ACC112 (cell line): ENCODE results near the gene TEAD2.

Experiments
- H2AFZ ChIP-seq: fragments of 200-600 bp; sonication (generic); one replicate; pipeline ENCODE4 v1.6.0; 2017; ENCODE audit warnings: antibody characterized with exemption, low read length; ENCODE audit not compliant: unreplicated experiment
- H3K27ac ChIP-seq: fragments of 200-600 bp; sonication (generic); 2 replicates; pipeline ENCODE4 v1.5.1; 2014; ENCODE audit warnings: low read depth, mild to moderate bottlenecking, antibody characterized with exemption, low read length, moderate library complexity
- H3K27me3 ChIP-seq: fragments of 200-600 bp; sonication (generic); 2 replicates; pipeline ENCODE4 v1.6.1; 2014; ENCODE audit warnings: mild to moderate bottlenecking, antibody characterized with exemption, low read length, moderate library complexity, mixed read lengths; ENCODE audit not compliant: insufficient read depth
- H3K36me3 ChIP-seq: fragments of 200-600 bp; sonication (generic); 2 replicates; pipeline ENCODE4 v1.6.1; 2016; ENCODE audit warnings: mild to moderate bottlenecking, antibody characterized with exemption, low read length, moderate library complexity, mixed read lengths; ENCODE audit not compliant: insufficient read depth
- H3K4me1 ChIP-seq: fragments of 200-600 bp; sonication (generic); one replicate; pipeline ENCODE4 v1.6.1; 2016; ENCODE audit warnings: low read length, mixed read lengths; ENCODE audit not compliant: insufficient read depth, unreplicated experiment, control insufficient read depth
- H3K4me3 ChIP-seq: fragments of 200-600 bp; sonication (generic); 2 replicates; pipeline ENCODE4 v1.5.1; 2014; ENCODE audit warnings: mild to moderate bottlenecking, low read depth, low read length
- H3K79me2 ChIP-seq: fragments of 200-600 bp; sonication (generic); one replicate; pipeline ENCODE4 v1.6.0; 2016; ENCODE audit warnings: low read length; ENCODE audit not compliant: control insufficient read depth, unreplicated experiment, insufficient read depth

TEAD2 gene

GRCh38 chr19:49363268-49364082, 1.3 kb upstream of the TEAD2 start, which contains the start of gene DKKL1:
DKKL1 (plus strand) TSS chr19:49363877; CDS start chr19:49363999, 122 bp downstream.
- Histone ChIP-seq H3K36me3 (no peaks in the 10 kb centered on the region), H3K79me2 (no peaks in the 10 kb centered on the region), H3K4me1 (no peaks in the 10 kb centered on the region), H3K27me3 (no peaks in the 10 kb centered on the region), H3K27ac (peak within 1 kb of the TSS; percentile 30; the same call in 1 of the 2 replicates), H2AFZ (peak within 1 kb of the TSS; percentile 82), H3K4me3 (peak within 1 kb of the TSS; percentile 84)

- Histone ChIP-seq H3K79me2 (no peaks in the 10 kb centered on the region), H3K4me3 (peak overlapping the region; percentile 84), H3K4me1 (no peaks in the 10 kb centered on the region), H3K27me3 (no peaks in the 10 kb centered on the region), H3K27ac (peak overlapping the region; percentile 30; the same call in 1 of the 2 replicates), H3K36me3 (no peaks in the 10 kb centered on the region), H2AFZ (peak overlapping the region; percentile 82)
Measured at GRCh38 chr19:49362929-49363267, 682 bp upstream of the TEAD2 start.

DNA sequence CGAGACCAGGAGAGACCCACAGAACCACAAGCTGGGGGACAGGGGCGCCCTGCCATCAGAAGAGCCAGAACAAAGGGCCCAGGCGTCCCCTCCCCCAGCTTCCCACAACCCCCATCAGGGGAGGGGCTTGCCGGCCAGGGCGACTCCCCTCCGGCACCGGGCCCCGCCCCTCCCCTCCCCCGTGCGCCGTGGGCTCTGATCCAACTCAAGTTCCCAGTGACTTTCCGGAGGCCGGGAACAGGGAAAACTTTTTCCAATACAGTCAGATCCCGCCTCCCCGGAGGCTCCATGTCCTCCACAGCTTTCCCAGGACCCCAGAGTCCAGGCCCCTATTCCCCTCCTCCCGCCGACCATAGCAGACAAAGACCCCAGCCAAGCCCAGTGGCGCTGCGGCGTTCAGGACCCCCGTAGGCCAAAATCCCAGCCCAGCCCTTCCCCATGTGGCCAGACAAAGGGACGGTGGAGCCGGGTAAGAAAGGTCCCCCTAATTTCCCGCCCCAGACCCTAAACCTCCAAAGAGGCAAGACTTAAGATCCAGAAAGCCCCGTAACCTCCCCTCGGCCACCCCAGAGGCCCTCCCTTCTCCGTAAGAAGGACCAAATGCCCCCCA, 673 bp downstream of the TEAD2 start:
- Histone ChIP-seq H3K4me1 (no peaks in the 10 kb centered on the region), H3K4me3 (peak overlapping the region; percentile 84), H2AFZ (peak overlapping the region; percentile 36), H3K36me3 (no peaks in the 10 kb centered on the region), H3K27ac (no peak overlapping the region), H3K79me2 (no peaks in the 10 kb centered on the region), H3K27me3 (no peaks in the 10 kb centered on the region)

DNA sequence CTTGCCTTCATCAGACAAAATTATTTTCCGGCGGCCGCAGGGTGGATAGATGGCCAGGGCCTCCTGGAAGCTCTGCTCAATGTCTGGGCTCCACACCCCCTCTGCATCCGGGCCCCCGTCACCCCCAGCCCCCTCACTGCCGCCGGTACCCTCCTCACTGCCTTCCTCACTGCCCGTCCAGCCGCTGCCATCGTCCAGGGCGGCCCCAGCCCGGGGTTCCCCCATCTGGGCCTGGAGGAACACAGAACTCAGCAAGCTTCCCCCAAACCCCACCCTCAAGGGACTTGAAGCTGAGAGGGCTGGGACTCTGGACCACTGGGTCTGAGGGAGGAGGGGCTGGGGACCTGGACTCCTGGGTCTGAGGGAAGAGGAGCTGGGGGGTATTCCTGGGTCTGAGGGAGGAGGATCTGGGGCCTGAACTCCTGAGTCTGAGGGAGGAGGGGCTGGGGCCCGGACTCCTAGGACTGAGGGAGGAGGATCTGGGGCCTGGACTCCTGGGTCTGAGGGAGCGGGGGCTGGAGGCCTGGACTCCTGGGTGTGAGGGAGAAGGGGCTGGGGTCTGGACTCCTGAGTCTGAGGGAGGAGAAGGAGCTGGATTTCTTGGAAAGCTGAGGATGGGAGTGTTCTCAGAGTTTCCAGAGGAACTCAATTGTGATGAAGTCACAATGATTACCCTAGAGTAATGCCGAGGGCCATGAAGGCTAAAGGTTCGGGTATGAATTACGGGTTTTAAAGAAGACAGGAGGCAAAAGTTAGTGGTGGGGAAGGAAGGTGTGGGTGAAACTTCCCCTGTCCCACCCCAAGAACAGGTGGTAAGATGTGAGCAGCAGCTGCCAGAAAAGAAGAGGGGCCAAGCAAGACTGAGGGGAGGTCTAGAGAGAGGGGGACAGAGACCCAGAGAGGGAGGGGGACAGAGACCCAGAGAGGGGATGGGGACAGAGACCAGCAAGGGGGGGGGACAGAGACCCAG, 2.1 kb downstream of the TEAD2 start:
- Histone ChIP-seq H3K27me3 (no peaks in the 10 kb centered on the region), H3K4me1 (no peaks in the 10 kb centered on the region)

GRCh38 chr19:49357186-49357585, 5.0 kb downstream of the TEAD2 start:
- H3K36me3 ChIP-seq: no peaks in the 10 kb centered on the region
- H3K27ac ChIP-seq: no peak overlapping the region
- no peaks in the 10 kb centered on the region for H3K79me2 ChIP-seq
- no peak overlapping the region for H2AFZ ChIP-seq
- H3K4me1 ChIP-seq: no peaks in the 10 kb centered on the region
- H3K4me3 ChIP-seq: no peak overlapping the region
- H3K27me3 ChIP-seq: no peaks in the 10 kb centered on the region

More for the DNA sequence above, 2.1 kb downstream of the TEAD2 start:
- no peaks in the 10 kb centered on the region for H3K79me2 ChIP-seq
- no peak overlapping the region for H2AFZ ChIP-seq
- no peaks in the 10 kb centered on the region for H3K36me3 ChIP-seq
- no peak overlapping the region for H3K4me3 ChIP-seq
- H3K27ac ChIP-seq: no peak overlapping the region

DNA sequence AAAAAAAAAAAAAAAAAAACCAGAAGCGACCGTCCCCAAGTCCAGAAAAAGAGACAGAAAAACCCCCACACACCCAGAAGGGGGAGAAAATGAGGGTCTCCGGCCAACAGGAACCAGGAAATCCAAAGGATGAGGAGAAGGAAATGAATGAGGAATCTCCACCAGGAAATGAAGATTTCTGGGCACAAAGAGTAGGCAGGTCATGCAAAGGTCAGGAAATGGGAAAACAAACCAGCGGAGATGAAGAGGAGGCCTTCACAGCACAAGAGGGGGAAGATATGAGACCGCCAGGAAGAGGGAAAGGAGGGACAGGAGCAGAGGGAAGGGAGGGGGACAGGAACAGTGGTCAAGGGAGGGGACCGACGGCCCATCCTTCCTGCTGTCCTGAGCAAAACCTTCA, 5.8 kb downstream of the TEAD2 start:
- H3K36me3 ChIP-seq: no peaks in the 10 kb centered on the region
- H3K27ac ChIP-seq: no peak overlapping the region
- H3K79me2 ChIP-seq: no peaks in the 10 kb centered on the region
- H3K27me3 ChIP-seq: no peaks in the 10 kb centered on the region
- H3K4me1 ChIP-seq: no peaks in the 10 kb centered on the region
- H2AFZ ChIP-seq: no peak overlapping the region
- no peak overlapping the region for H3K4me3 ChIP-seq

GRCh38 chr19:49355909-49356353, 6.3 kb downstream of the TEAD2 start:
- Histone ChIP-seq H2AFZ (no peak overlapping the region), H3K79me2 (no peaks in the 10 kb centered on the region), H3K4me3 (no peak overlapping the region), H3K27ac (no peak overlapping the region), H3K36me3 (no peaks in the 10 kb centered on the region), H3K27me3 (no peaks in the 10 kb centered on the region), H3K4me1 (no peaks in the 10 kb centered on the region)

GRCh38 chr19:49349567-49349966, 12.6 kb downstream of the TEAD2 start:
- H2AFZ ChIP-seq: no peak overlapping the region
- H3K27me3 ChIP-seq: no peaks in the 10 kb centered on the region
- H3K36me3 ChIP-seq: peaks cover 3% of the 10 kb centered on the region; the same call in 1 of the 2 replicates
- no peaks in the 10 kb centered on the region for H3K79me2 ChIP-seq
- no peak overlapping the region for H3K27ac ChIP-seq
- H3K4me1 ChIP-seq: no peaks in the 10 kb centered on the region
- no peak overlapping the region for H3K4me3 ChIP-seq

GRCh38 chr19:49348305-49349189, 13.7 kb downstream of the TEAD2 start:
- Histone ChIP-seq H3K4me1 (no peaks in the 10 kb centered on the region), H3K4me3 (no peak overlapping the region), H2AFZ (no peak overlapping the region), H3K27ac (no peak overlapping the region), H3K79me2 (no peaks in the 10 kb centered on the region), H3K36me3 (peaks cover 3% of the 10 kb centered on the region; the same call in 1 of the 2 replicates), H3K27me3 (no peaks in the 10 kb centered on the region)
